IgD-negative memory B cell (primary cell): Measurements from ENCODE around the gene L3MBTL2. TPM values are rescaled to one million over a fixed set of nuclear protein-coding genes. Genes with fewer than 3 reads are reported as not detected.

ENCODE experiments used
- H3K27ac Mint-ChIP-seq, 3 donors: one replicate each; pipeline ENCODE4 v1.8.0; 2020 to 2022; ENCODE audit warnings: mild to moderate bottlenecking in 3 of 3, mixed read lengths in 3 of 3, moderate library complexity in 1 of 3
- H3K27me3 Mint-ChIP-seq: one replicate; pipeline ENCODE4 v1.8.0; 2021; ENCODE audit warnings: mixed read lengths
- H3K36me3 Mint-ChIP-seq: one replicate; pipeline ENCODE4 v1.8.0; 2020; ENCODE audit warnings: mild to moderate bottlenecking, mixed read lengths
- H3K4me1 Mint-ChIP-seq, 3 donors: one replicate each; pipeline ENCODE4 v1.8.0; 2020 to 2022; ENCODE audit warnings: mixed read lengths in 3 of 3, mild to moderate bottlenecking in 1 of 3
- H3K4me3 Mint-ChIP-seq, 4 donors: one replicate each; pipeline ENCODE4 v1.8.0; 2020 to 2022; ENCODE audit warnings: mild to moderate bottlenecking in 4 of 4, mixed read lengths in 4 of 4, moderate library complexity in 3 of 4
- H3K9me3 Mint-ChIP-seq, 3 donors: one replicate each; pipeline ENCODE4 v1.8.0; 2020 to 2021; ENCODE audit warnings: mixed read lengths in 3 of 3, mild to moderate bottlenecking in 1 of 3
- polyA plus RNA-seq: library from polyadenylated mRNA; unstranded; fragments of 300-500 nt; fragmentation: Illumina TruSeq; gene quantifications from one replicate; pipeline ENCODE4 v1.2.3, GENCODE V29; 2021

Gene L3MBTL2
- polyA plus RNA-seq, 1 donor from 2014 or later: 29.8 TPM

DNA sequence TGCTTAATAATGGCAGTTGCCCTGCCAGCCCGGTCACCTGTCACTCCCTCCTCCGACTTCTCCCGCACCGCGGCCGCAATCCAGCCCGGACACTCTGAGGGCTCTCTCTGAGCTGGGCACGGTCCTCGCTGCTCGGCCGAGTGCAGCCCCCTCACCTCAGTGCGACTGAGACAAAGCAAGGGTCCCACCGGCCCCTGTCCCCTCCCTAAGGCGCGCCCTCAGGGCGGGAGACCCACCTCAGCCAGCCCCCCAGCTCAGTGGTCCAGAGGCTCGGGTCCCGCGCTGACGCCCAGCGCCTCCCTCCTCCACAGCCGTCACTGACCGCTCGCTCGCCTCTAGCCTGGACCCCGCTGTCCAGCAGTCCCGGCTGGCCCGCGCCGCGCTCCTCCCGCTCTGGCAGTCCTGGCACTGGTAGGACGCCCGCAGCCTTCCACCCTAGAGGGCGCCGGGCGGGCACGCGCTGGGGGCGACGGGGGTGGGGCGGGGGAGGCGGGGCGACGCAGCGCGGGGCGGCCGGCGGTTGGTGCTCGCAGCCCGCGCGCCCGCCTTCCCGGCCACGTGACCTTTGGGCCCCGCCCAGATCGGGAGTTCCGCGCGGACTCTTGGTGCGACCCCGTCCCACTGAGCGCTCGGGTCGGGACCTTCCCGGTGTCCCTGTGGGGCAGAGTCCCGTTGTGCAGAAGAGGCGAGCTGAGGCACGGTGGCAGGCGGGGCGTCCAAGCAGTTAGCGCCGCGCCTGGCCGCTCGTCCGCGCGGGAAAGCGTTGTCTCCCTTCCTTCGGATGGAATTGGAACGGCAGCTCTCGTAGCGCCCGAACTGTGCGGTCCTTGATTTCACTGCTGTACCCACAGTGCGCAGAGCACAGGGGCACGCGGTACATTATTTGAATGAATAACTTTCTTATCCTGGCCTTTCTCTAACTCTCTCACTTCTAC, 7.8 kb upstream of the L3MBTL2 start:
- Mint-ChIP-seq H3K36me3 (no peaks in the 10 kb centered on the region), H3K27me3 (peaks cover 2% of the 10 kb centered on the region), H3K9me3 (no peaks in the 10 kb centered on the region), H3K27ac (peak overlapping the region in 1 of 3 donors; percentile 3), H3K4me3 (peak overlapping the region; percentile 81 to 96 (median 90)), H3K4me1 (peaks cover 9 to 11% (median 10%) of the 10 kb centered on the region in 3 donors)

DNA sequence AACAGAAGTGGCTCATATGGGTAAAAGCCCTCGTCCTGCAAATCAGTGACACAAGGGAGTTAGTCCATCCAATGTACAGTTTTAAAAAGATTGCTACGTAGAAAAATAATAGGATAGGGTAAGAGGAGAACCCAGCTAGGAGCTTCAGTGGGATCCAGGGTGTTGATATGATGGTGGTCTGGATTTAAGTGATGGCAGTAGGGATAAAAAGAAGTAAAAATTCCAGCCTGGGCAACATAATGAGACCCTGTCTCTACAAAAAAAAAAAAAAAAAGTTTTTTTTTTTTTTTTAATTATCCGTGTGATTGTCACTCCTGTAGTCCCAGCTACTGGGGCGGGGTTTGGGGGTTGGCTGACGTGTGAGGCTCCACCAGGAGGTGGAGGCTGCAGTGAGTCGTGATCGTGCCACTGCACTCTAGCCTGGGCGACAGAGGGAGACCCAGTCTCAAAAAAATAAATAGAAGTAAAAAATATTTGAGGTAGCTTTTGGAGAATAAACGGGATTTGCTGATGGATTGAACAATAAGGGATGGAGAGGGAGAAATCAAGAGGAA, 7.0 kb upstream of the L3MBTL2 start:
- H3K4me1 Mint-ChIP-seq: peaks cover 9 to 12% (median 10%) of the 10 kb centered on the region in 3 donors
- H3K36me3 Mint-ChIP-seq: no peaks in the 10 kb centered on the region
- peak overlapping the region; percentile 81 to 96 (median 90) for H3K4me3 Mint-ChIP-seq
- H3K27me3 Mint-ChIP-seq: peaks cover 2% of the 10 kb centered on the region
- peak overlapping the region in 1 of 3 donors; percentile 3 for H3K27ac Mint-ChIP-seq
- H3K9me3 Mint-ChIP-seq: no peaks in the 10 kb centered on the region

DNA sequence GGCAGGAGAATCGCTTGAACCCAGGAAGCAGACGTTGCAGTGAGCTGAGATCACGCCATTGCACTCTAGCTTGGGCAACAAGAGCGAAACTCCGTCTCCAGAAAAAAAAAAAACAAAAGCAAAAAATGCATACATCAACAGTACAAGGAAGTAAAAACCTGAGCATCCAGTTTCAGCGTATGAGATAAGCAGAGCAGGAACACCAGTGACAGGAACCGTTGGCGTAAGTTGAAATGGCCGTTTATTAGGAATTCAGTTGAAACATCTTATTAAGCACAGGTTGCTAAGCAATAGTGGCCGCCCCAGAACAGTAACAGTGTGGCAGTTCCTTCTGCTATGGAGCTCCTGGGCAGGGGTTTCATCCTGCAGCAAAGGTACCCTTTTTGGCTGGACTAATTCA, 4.0 kb upstream of the L3MBTL2 start:
- Mint-ChIP-seq H3K9me3 (no peaks in the 10 kb centered on the region), H3K4me1 (peaks cover 21 to 24% (median 21%) of the 10 kb centered on the region in 3 donors), H3K27me3 (peaks cover 6% of the 10 kb centered on the region), H3K36me3 (no peaks in the 10 kb centered on the region), H3K27ac (no peak overlapping the region), H3K4me3 (peak overlapping the region in 1 of 4 donors; percentile 25)

DNA sequence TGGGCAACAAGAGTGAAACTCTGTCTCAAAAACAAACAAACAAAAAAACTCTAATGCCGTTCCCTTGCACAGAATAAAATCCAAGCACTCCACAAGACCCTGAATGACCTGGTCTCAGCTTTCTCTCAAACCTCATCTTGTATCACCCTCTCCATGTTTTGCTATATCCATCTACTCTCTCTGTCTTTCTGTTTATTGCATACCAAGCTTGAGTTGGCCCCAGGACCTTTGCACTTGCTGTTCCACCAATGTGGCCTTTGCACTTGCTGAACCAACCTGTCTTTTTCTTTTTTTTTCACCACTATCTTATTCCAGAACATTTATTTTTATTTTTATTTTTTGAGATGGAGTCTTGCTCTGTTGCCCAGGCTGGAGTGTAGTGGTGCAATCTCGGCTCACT, 2.0 kb upstream of the L3MBTL2 start:
- H3K4me1 Mint-ChIP-seq: peaks cover 17 to 33% (median 24%) of the 10 kb centered on the region in 3 donors
- peak overlapping the region in 1 of 3 donors; percentile 67 for H3K27ac Mint-ChIP-seq
- peaks cover 6% of the 10 kb centered on the region for H3K27me3 Mint-ChIP-seq
- no peaks in the 10 kb centered on the region for H3K9me3 Mint-ChIP-seq
- peak overlapping the region in 1 of 4 donors; percentile 33 for H3K4me3 Mint-ChIP-seq
- no peaks in the 10 kb centered on the region for H3K36me3 Mint-ChIP-seq

DNA sequence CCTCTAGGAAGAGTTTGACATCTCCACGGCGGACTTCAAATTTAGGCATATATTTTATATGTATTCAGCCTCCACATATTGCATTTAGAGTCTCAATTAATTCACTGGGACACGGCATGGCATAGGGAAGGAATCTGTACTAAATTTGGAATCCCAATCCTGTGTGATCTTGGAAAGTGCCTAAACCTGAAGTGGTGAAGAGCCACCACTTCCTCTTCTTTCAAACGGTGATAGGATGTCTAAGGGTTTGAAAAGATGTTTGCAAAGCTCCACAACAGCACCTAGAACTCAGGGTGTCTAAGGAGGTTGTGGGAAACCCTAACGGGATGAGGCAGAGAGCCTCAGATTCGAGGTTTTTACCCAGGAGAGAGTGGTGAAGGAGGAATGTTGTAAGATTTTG, 1.0 kb upstream of the L3MBTL2 start:
- Mint-ChIP-seq H3K27me3 (peaks cover 6% of the 10 kb centered on the region), H3K4me1 (peaks cover 17 to 32% (median 22%) of the 10 kb centered on the region in 3 donors), H3K9me3 (no peaks in the 10 kb centered on the region), H3K4me3 (peak overlapping the region in 2 of 4 donors; percentile 37 to 51), H3K27ac (peak overlapping the region; percentile 22 to 80 (median 67)), H3K36me3 (no peaks in the 10 kb centered on the region)

GRCh38 chr22:41206719-41207118, 1.6 kb downstream of the L3MBTL2 start:
- H3K27ac Mint-ChIP-seq: peak overlapping the region in 1 of 3 donors; percentile 34
- H3K4me1 Mint-ChIP-seq: peaks cover 22 to 34% (median 24%) of the 10 kb centered on the region in 3 donors
- H3K9me3 Mint-ChIP-seq: no peaks in the 10 kb centered on the region
- peak overlapping the region; percentile 66 to 91 (median 88) for H3K4me3 Mint-ChIP-seq
- no peaks in the 10 kb centered on the region for H3K36me3 Mint-ChIP-seq
- H3K27me3 Mint-ChIP-seq: peaks cover 4% of the 10 kb centered on the region

GRCh38 chr22:41215409-41215808, 10.3 kb downstream of the L3MBTL2 start:
- Mint-ChIP-seq H3K36me3 (peaks cover 5% of the 10 kb centered on the region), H3K4me1 (peaks cover 10 to 20% (median 10%) of the 10 kb centered on the region in 3 donors), H3K9me3 (no peaks in the 10 kb centered on the region), H3K27ac (no peak overlapping the region), H3K4me3 (no peak overlapping the region), H3K27me3 (no peaks in the 10 kb centered on the region)

GRCh38 chr22:41215926-41216325, 10.8 kb downstream of the L3MBTL2 start:
- Mint-ChIP-seq H3K27ac (no peak overlapping the region), H3K36me3 (peaks cover 7% of the 10 kb centered on the region), H3K9me3 (no peaks in the 10 kb centered on the region), H3K4me1 (peaks cover 9 to 18% (median 10%) of the 10 kb centered on the region in 3 donors), H3K4me3 (no peak overlapping the region), H3K27me3 (no peaks in the 10 kb centered on the region)

DNA sequence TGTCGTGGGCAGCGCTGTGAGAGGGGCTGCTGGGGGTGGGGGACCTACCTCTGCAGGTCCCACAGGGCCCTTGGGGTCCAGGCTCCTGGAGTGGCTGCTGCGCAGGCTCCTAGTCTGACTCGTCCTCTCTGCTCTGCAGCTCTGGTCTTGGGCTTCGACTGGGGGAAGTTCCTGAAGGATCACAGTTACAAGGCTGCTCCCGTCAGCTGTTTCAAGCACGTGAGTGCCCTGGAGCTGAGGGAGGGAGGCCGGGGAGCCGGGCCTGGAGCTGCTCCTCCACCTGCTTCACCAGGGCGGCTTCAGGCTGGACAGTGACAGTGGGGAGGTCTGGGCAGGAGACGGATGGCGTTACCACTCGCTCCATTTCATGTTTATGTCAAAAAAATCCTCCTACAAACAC, 11.9 kb downstream of the L3MBTL2 start:
- H3K36me3 Mint-ChIP-seq: peaks cover 7% of the 10 kb centered on the region
- H3K4me3 Mint-ChIP-seq: peak overlapping the region in 1 of 4 donors; percentile 86
- peaks cover 9 to 18% (median 10%) of the 10 kb centered on the region in 3 donors for H3K4me1 Mint-ChIP-seq
- H3K27ac Mint-ChIP-seq: peak overlapping the region in 1 of 3 donors; percentile 52
- no peaks in the 10 kb centered on the region for H3K27me3 Mint-ChIP-seq
- H3K9me3 Mint-ChIP-seq: no peaks in the 10 kb centered on the region

DNA sequence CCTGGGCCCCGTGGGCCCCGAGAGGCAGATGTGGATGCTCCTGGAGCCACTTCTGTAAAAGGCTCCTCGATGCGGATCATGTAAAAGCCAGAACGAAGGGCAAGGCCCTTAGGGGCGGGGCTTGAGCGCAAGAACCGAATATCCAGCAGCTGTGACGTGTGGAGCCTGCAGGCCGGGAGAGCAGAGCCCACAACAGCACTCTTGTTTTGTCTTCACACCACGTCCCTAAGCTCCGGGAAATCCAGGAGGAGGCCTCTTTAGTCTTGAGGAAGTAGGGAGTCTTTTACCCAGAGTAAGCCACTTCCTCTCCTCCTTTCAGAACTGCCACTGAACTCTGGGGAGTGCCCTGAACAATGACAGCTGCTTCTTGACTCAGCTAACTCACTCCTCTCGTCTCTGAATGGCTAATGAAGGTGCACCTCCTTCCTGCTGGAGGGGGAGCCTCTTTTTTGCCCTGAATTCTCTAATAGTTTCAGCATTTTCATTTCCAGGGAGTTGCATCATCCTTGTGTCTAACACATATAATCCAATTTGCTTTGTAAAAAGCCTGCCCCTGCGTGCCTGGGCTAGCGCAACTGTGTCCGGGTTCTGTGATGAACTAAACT, 12.5 kb downstream of the L3MBTL2 start:
- Mint-ChIP-seq H3K4me1 (peaks cover 9 to 18% (median 10%) of the 10 kb centered on the region in 3 donors), H3K36me3 (peaks cover 7% of the 10 kb centered on the region), H3K4me3 (peak overlapping the region in 3 of 4 donors; percentile 69 to 88 (median 86)), H3K9me3 (no peaks in the 10 kb centered on the region), H3K27ac (peak overlapping the region; percentile 4 to 76 (median 52)), H3K27me3 (no peaks in the 10 kb centered on the region)

GRCh38 chr22:41222846-41223507, 17.9 kb downstream of the L3MBTL2 start:
- no peak overlapping the region for H3K27ac Mint-ChIP-seq
- H3K36me3 Mint-ChIP-seq: peaks cover 9% of the 10 kb centered on the region
- H3K27me3 Mint-ChIP-seq: no peaks in the 10 kb centered on the region
- H3K4me3 Mint-ChIP-seq: no peak overlapping the region
- peaks cover under 1% of the 10 kb centered on the region in 3 donors for H3K4me1 Mint-ChIP-seq
- H3K9me3 Mint-ChIP-seq: no peaks in the 10 kb centered on the region

GRCh38 chr22:41223535-41223934, 18.4 kb downstream of the L3MBTL2 start:
- H3K36me3 Mint-ChIP-seq: peaks cover 9% of the 10 kb centered on the region
- no peaks in the 10 kb centered on the region for H3K27me3 Mint-ChIP-seq
- H3K9me3 Mint-ChIP-seq: no peaks in the 10 kb centered on the region
- H3K4me1 Mint-ChIP-seq: no peaks in the 10 kb centered on the region
- H3K27ac Mint-ChIP-seq: no peak overlapping the region
- H3K4me3 Mint-ChIP-seq: no peak overlapping the region

- H3K27ac Mint-ChIP-seq: peak overlapping the region in 1 of 3 donors; percentile 47
- H3K36me3 Mint-ChIP-seq: peaks cover 8% of the 10 kb centered on the region
- no peaks in the 10 kb centered on the region for H3K4me1 Mint-ChIP-seq
These were observed 21.9 kb downstream of the L3MBTL2 start for GRCh38 chr22:41226723-41227655.

GRCh38 chr22:41229215-41229614, 24.1 kb downstream of the L3MBTL2 start:
- H3K27me3 Mint-ChIP-seq: no peaks in the 10 kb centered on the region
- H3K36me3 Mint-ChIP-seq: peaks cover 7% of the 10 kb centered on the region
- H3K27ac Mint-ChIP-seq: peak overlapping the region in 1 of 3 donors; percentile 13
- H3K4me3 Mint-ChIP-seq: no peak overlapping the region
- no peaks in the 10 kb centered on the region for H3K9me3 Mint-ChIP-seq
- H3K4me1 Mint-ChIP-seq: no peaks in the 10 kb centered on the region

More at GRCh38 chr22:41226723-41227655, 21.9 kb downstream of the L3MBTL2 start:
- H3K4me3 Mint-ChIP-seq: no peak overlapping the region
- H3K9me3 Mint-ChIP-seq: no peaks in the 10 kb centered on the region
- H3K27me3 Mint-ChIP-seq: no peaks in the 10 kb centered on the region
